ENCODE data around the gene TBC1D1.

Gene TBC1D1

DNA sequence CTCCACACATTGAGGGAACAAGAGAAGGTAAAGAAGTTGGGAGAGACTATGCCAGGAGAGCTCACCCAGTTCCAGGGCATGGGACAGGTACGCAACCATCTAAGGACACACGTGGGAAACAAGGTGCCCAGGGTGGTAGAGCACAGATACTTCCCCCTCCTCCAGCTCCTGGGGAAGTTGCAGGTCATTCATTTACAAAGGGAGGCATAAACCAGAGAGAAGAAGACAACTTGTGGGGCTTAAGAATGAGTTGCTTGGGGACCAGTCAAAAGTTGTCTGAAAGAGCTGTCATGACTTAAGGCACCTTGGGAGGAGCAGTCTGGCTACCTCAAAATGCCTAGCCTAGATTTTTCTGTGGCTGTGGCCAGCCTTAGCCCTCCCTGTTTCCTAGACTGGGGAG is 255.5 kb downstream of the TBC1D1 start:
- Histone ChIP-seq H3K9me3 (replicated peaks; ENCODE audit: insufficient read depth, low read length) (no peaks in the 10 kb centered on the region), H3K27ac (ENCODE audit: low read length) (no peak overlapping the region), H3K9ac (ENCODE audit: low read length) (no peak overlapping the region), H3K79me2 (ENCODE audit: low read length) (no peaks in the 10 kb centered on the region), H3K9me2 (replicated peaks; ENCODE audit: insufficient read depth, low read length) (no peaks in the 10 kb centered on the region), H3K27me3 (replicated peaks; ENCODE audit: insufficient read depth, low read length) (no peaks in the 10 kb centered on the region), H3F3A (ENCODE audit: insufficient read depth, low read length) (no peaks in the 10 kb centered on the region), H3K4me1 (ENCODE audit: low read length) (no peaks in the 10 kb centered on the region), H2AFZ (ENCODE audit: low read length) (no peak overlapping the region), H3K4me3 (ENCODE audit: low read length) (no peak overlapping the region), H3K4me2 (ENCODE audit: low read depth, low read length) (no peak overlapping the region), H3K36me3 (replicated peaks; ENCODE audit: insufficient read depth, low read length) (no peaks in the 10 kb centered on the region), H4K20me1 (ENCODE audit: insufficient read depth, low read length) (no peaks in the 10 kb centered on the region)
- DNase-seq: no peak
- TF ChIP-seq EZH2 (optimal IDR thresholded peaks at IDR 0.05; ENCODE audit: low read depth, low read length) (no peak), EZH2phosphoT487 (IDR thresholded peaks at IDR 0.05; ENCODE audit: low read length) (no peak)
- TF ChIP-seq, protein P1, sequence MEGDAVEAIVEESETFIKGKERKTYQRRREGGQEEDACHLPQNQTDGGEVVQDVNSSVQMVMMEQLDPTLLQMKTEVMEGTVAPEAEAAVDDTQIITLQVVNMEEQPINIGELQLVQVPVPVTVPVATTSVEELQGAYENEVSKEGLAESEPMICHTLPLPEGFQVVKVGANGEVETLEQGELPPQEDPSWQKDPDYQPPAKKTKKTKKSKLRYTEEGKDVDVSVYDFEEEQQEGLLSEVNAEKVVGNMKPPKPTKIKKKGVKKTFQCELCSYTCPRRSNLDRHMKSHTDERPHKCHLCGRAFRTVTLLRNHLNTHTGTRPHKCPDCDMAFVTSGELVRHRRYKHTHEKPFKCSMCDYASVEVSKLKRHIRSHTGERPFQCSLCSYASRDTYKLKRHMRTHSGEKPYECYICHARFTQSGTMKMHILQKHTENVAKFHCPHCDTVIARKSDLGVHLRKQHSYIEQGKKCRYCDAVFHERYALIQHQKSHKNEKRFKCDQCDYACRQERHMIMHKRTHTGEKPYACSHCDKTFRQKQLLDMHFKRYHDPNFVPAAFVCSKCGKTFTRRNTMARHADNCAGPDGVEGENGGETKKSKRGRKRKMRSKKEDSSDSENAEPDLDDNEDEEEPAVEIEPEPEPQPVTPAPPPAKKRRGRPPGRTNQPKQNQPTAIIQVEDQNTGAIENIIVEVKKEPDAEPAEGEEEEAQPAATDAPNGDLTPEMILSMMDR (IDR thresholded peaks at IDR 0.05; ENCODE audit: low read length): no peak

DNA sequence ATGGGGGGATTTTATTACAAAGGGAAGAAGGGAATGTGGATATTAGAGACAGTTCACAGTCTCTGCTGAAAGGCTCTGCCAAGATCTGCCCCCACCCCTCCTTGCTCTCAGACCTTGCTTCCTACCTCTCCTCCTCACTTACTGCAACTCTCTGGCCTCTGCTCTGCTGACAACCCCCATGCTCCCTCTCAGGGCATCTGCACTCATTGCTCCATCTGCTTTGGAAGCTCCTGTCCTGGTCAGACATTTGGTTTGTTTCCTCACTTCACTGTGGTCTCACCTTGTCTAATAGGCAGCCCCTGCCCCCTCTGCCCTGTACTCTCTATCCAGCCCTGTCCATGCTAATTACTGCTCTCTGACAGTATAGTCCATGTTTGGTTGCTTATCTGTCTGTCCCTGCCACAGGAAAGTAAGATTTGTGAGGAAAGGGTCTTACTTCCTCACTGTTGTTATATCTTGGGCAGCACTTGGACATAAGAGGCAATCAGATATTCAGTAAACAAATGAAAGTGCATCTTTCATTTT is 258.6 kb downstream of the TBC1D1 start:
- no peak overlapping the region for H2AFZ ChIP-seq (ENCODE audit: low read length)

DNA sequence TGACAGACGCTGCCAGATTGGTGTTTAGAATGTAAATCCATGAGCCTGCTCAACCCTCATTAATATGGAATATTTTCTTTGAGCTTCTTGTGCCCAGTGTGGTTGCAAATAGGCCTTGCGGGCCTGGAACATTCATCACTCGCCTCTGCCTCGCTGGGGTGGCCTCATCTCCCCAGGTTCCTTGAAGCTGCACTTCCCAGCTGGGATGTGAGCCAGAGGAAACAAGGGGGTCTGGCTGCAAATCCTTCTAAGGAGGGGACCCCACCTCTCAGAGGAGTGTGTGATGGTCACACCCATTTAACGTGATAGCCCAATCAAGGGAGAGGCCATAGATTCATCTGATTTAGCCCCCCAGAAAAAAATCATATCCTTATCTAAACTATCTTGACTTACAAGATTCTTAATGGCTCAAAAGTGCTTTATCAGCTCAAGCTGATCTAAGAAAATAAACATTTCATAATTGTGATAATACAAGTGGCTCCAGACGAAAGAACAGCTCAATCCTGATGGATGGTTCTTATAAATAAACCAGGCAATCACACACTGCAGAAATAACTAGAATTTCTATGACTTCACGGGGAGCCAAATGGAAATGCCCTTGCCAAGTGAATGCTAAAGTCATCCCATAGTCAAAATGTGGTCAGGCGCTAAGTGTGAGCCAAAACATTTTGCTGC is 259.2 kb downstream of the TBC1D1 start:
- TF ChIP-seq EZH2phosphoT487 (IDR thresholded peaks at IDR 0.05; ENCODE audit: low read length): no peak
- TF ChIP-seq, protein P1 (IDR thresholded peaks at IDR 0.05; ENCODE audit: low read length): no peak
- no peak for TF ChIP-seq EZH2 (optimal IDR thresholded peaks at IDR 0.05; ENCODE audit: low read depth, low read length)
- no peak overlapping the region for H3K4me3 ChIP-seq (ENCODE audit: low read length)
- DNase-seq: no peak

More for the DNA sequence above, 258.6 kb downstream of the TBC1D1 start:
- Histone ChIP-seq H3K4me3 (ENCODE audit: low read length) (no peak overlapping the region), H3K9me2 (replicated peaks; ENCODE audit: insufficient read depth, low read length) (no peaks in the 10 kb centered on the region), H3K9me3 (replicated peaks; ENCODE audit: insufficient read depth, low read length) (no peaks in the 10 kb centered on the region), H4K20me1 (ENCODE audit: insufficient read depth, low read length) (no peaks in the 10 kb centered on the region), H3K36me3 (replicated peaks; ENCODE audit: insufficient read depth, low read length) (no peaks in the 10 kb centered on the region), H3K4me2 (ENCODE audit: low read depth, low read length) (no peak overlapping the region), H3F3A (ENCODE audit: insufficient read depth, low read length) (no peaks in the 10 kb centered on the region), H3K4me1 (ENCODE audit: low read length) (no peaks in the 10 kb centered on the region), H3K9ac (ENCODE audit: low read length) (no peak overlapping the region), H3K79me2 (ENCODE audit: low read length) (no peaks in the 10 kb centered on the region), H3K27ac (ENCODE audit: low read length) (no peak overlapping the region), H3K27me3 (replicated peaks; ENCODE audit: insufficient read depth, low read length) (no peaks in the 10 kb centered on the region)
- TF ChIP-seq, protein P1 (IDR thresholded peaks at IDR 0.05; ENCODE audit: low read length): no peak
- TF ChIP-seq EZH2phosphoT487 (IDR thresholded peaks at IDR 0.05; ENCODE audit: low read length): no peak
- TF ChIP-seq EZH2 (optimal IDR thresholded peaks at IDR 0.05; ENCODE audit: low read depth, low read length): no peak
- DNase-seq: no peak

More for the DNA sequence above, 259.2 kb downstream of the TBC1D1 start:
- H2AFZ ChIP-seq (ENCODE audit: low read length): no peak overlapping the region
- no peaks in the 10 kb centered on the region for H3K27me3 ChIP-seq (replicated peaks; ENCODE audit: insufficient read depth, low read length)
- no peaks in the 10 kb centered on the region for H3K36me3 ChIP-seq (replicated peaks; ENCODE audit: insufficient read depth, low read length)
- H3K4me1 ChIP-seq (ENCODE audit: low read length): no peaks in the 10 kb centered on the region
- H3K27ac ChIP-seq (ENCODE audit: low read length): no peak overlapping the region
- no peak overlapping the region for H3K9ac ChIP-seq (ENCODE audit: low read length)
- no peak overlapping the region for H3K4me2 ChIP-seq (ENCODE audit: low read depth, low read length)
- H3K9me3 ChIP-seq (replicated peaks; ENCODE audit: insufficient read depth, low read length): no peaks in the 10 kb centered on the region
- H3K79me2 ChIP-seq (ENCODE audit: low read length): no peaks in the 10 kb centered on the region
- no peaks in the 10 kb centered on the region for H4K20me1 ChIP-seq (ENCODE audit: insufficient read depth, low read length)
- no peaks in the 10 kb centered on the region for H3K9me2 ChIP-seq (replicated peaks; ENCODE audit: insufficient read depth, low read length)
- H3F3A ChIP-seq (ENCODE audit: insufficient read depth, low read length): no peaks in the 10 kb centered on the region

Measured in MM.1S (cell line).